ENCODE measurements around the gene SGIP1.

The SGIP1 gene

GRCh38 chr1:66617362-66618184, 83.6 kb downstream of the SGIP1 start:
- DNase-seq: no peak

GRCh38 chr1:66618390-66618789, 84.4 kb downstream of the SGIP1 start:
- DNase-seq: no peak

GRCh38 chr1:66623812-66624211, 89.9 kb downstream of the SGIP1 start:
- no peak for DNase-seq

- DNase-seq: no peak
Observed at GRCh38 chr1:66624412-66625060, 90.6 kb downstream of the SGIP1 start.

GRCh38 chr1:66626261-66626660, 92.3 kb downstream of the SGIP1 start:
- no peak for DNase-seq

GRCh38 chr1:66628926-66629325, 95.0 kb downstream of the SGIP1 start:
- no peak for DNase-seq

GRCh38 chr1:66633159-66633558, 99.2 kb downstream of the SGIP1 start:
- DNase-seq: no peak

- DNase-seq: no peak
Observed at GRCh38 chr1:66637146-66637545, 103.2 kb downstream of the SGIP1 start.

- DNase-seq: no peak
Observed at GRCh38 chr1:66641891-66642473, 108.0 kb downstream of the SGIP1 start.

- no peak for DNase-seq
Observed at GRCh38 chr1:66642992-66643391, 109.0 kb downstream of the SGIP1 start.

GRCh38 chr1:66644331-66644730, 110.4 kb downstream of the SGIP1 start:
- no peak for DNase-seq

GRCh38 chr1:66648901-66649595, 115.1 kb downstream of the SGIP1 start:
- no peak for DNase-seq

GRCh38 chr1:66652556-66652955, 118.6 kb downstream of the SGIP1 start:
- DNase-seq: no peak

- no peak for DNase-seq
Observed at GRCh38 chr1:66654643-66655042, 120.7 kb downstream of the SGIP1 start.

GRCh38 chr1:66671455-66671854, 137.5 kb downstream of the SGIP1 start:
- no peak for DNase-seq

GRCh38 chr1:66676613-66677298, 142.8 kb downstream of the SGIP1 start:
- DNase-seq: no peak

- DNase-seq: no peak
Observed at GRCh38 chr1:66678146-66678545, 144.2 kb downstream of the SGIP1 start.

GRCh38 chr1:66679140-66679539, 145.2 kb downstream of the SGIP1 start:
- no peak for DNase-seq

GRCh38 chr1:66681686-66682085, 147.7 kb downstream of the SGIP1 start:
- DNase-seq: no peak

GRCh38 chr1:66682106-66682505, 148.2 kb downstream of the SGIP1 start:
- DNase-seq: no peak

- DNase-seq: no peak
Observed at GRCh38 chr1:66684353-66684752, 150.4 kb downstream of the SGIP1 start.

- no peak for DNase-seq
Observed at GRCh38 chr1:66685265-66685664, 151.3 kb downstream of the SGIP1 start.

- no peak for DNase-seq
Observed at GRCh38 chr1:66685670-66686069, 151.7 kb downstream of the SGIP1 start.

All from NCI-H774 (cell line).